CD4-positive, alpha-beta T cell (primary cell): ENCODE measurements around the gene RELCH. TPM values are rescaled to one million over a fixed set of nuclear protein-coding genes. Genes with fewer than 3 reads are reported as not detected.

Source experiments
- ATAC-seq: fragments of 200-7000 bp; cut with Tn5 transposase; one replicate; pipeline ENCODE4 v1.10.0; 2022; ENCODE audit warnings: mild to moderate bottlenecking; ENCODE audit not compliant: poor library complexity
- CTCF ChIA-PET: fragments of 350-600 bp; sonication (Branson Sonifier 250); formaldehyde crosslinking; loops from one replicate; lab custom pipeline; 2021; ENCODE audit warnings: antibody characterized with exemption, inconsistent platforms; lab: Charles Lee
- POLR2A ChIA-PET: fragments of 350-600 bp; sonication (Branson Sonifier 250); formaldehyde crosslinking; loops from one replicate; lab custom pipeline; 2021; ENCODE audit warnings: antibody characterized with exemption, inconsistent platforms; lab: Charles Lee
- DNase-seq, 14 experiments: peaks; one replicate each; pipeline ENCODE4 v3.0.0-alpha.2; 2013 to 2020; ENCODE audit warnings: mixed read lengths in 2 of 14
- H3K27ac ChIP-seq, 2 donors: one replicate each; pipeline versions ENCODE4 v1.5.1 to v1.7.0; 2013; ENCODE audit warnings: low read length in 2 of 2, low read depth in 1 of 2, mild to moderate bottlenecking in 1 of 2
- H3K27me3 ChIP-seq, 2 experiments: 1 replicate in 1 of 2; 2 replicates in 1 of 2; pipeline versions ENCODE4 v1.6.1 to v1.7.0; 2013; ENCODE audit warnings: low read length in 2 of 2, control low read depth in 1 of 2, mild to moderate bottlenecking in 1 of 2, moderate library complexity in 1 of 2; ENCODE audit not compliant: insufficient read depth in 2 of 2, control insufficient read depth in 1 of 2
- H3K36me3 ChIP-seq: one replicate; pipeline ENCODE4 v1.6.1; 2013; ENCODE audit warnings: low read length, control low read depth; ENCODE audit not compliant: insufficient read depth
- H3K4me1 ChIP-seq: one replicate; pipeline ENCODE4 v1.6.1; 2013; ENCODE audit warnings: low read length, control low read depth; ENCODE audit not compliant: insufficient read depth
- H3K4me3 ChIP-seq: one replicate; pipeline ENCODE4 v1.5.1; 2013; ENCODE audit warnings: mild to moderate bottlenecking, low read length, moderate library complexity
- H3K9me3 ChIP-seq, 2 experiments: 1 replicate in 1 of 2; 2 replicates in 1 of 2; pipeline versions ENCODE4 v1.6.1 to v1.7.0; 2013; ENCODE audit warnings: low read length in 2 of 2, mild to moderate bottlenecking in 2 of 2, control low read depth in 1 of 2, moderate library complexity in 1 of 2; ENCODE audit not compliant: control insufficient read depth in 1 of 2, insufficient read depth in 1 of 2
- H3K27ac Mint-ChIP-seq: one replicate; pipeline ENCODE4 v1.8.0; 2020; ENCODE audit warnings: mixed read lengths
- H3K27me3 Mint-ChIP-seq: one replicate; pipeline ENCODE4 v1.8.0; 2021; ENCODE audit warnings: mixed read lengths
- H3K36me3 Mint-ChIP-seq: one replicate; pipeline ENCODE4 v1.8.0; 2021; ENCODE audit warnings: low read depth, mixed read lengths
- H3K4me1 Mint-ChIP-seq: one replicate; pipeline ENCODE4 v1.8.0; 2021; ENCODE audit warnings: low read depth, mixed read lengths
- H3K4me3 Mint-ChIP-seq: one replicate; pipeline ENCODE4 v1.8.0; 2020; ENCODE audit warnings: mild to moderate bottlenecking, mixed read lengths
- H3K9me3 Mint-ChIP-seq: one replicate; pipeline ENCODE4 v1.8.0; 2020; ENCODE audit warnings: mixed read lengths
- intact Hi-C, 2 experiments: fragments of 100-400 bp; cut with DNase I in 1 of 2; cut with micrococcal nuclease in 1 of 2; formaldehyde crosslinking; loops; one replicate each; pipeline versions ENCODE4 v1.15.1 to v1.9.0; 2023 to 2025; cut with DNase I, micrococcal nuclease
- total RNA-seq, 174 experiments: library from RNA in 2 of 174; stranded (reverse) in 2 of 174; gene quantifications; one replicate each; pipeline ENCODE4 v1.2.3 and lab custom pipeline; 2021 to 2026
- TF ChIP-seq, protein P1 (sequence below): fragments of 200-600 bp; IDR thresholded peaks from one replicate; pipeline ENCODE4 v1.8.0; 2022; ENCODE audit warnings: antibody characterized with exemption, mild to moderate bottlenecking

The RELCH gene
- total RNA-seq, 2 experiments from 2014 or later, result 39.6 to 44.3 TPM

DNA sequence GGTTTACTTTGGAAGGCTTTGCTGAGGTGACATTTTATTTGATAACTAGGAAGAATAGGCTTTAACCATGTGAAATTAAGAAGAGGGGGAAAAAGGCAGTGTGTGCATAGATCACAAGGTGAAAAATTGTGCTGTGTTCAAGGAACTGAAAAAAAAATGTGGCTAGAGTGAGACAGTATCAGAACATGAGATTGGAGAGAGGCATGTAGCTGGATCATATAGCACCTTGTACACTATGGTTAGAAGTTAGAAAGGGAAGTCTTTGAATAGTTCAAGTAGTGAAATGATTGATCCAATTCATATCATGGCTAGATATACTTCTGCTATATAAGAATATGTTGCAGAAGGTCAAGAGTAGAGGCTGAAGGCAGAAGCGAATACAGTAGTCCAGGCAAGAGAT lies 125.8 kb downstream of the RELCH start:
- no peaks in the 10 kb centered on the region for H3K4me1 Mint-ChIP-seq
- intact Hi-C loops, result no loop called here
- H3K36me3 Mint-ChIP-seq, result peaks cover 25% of the 10 kb centered on the region
- H3K27ac Mint-ChIP-seq, result no peak overlapping the region
- no peaks in the 10 kb centered on the region for H3K9me3 ChIP-seq
- ATAC-seq (no peak), DNase-seq (no peak)
- TF ChIP-seq, protein P1, sequence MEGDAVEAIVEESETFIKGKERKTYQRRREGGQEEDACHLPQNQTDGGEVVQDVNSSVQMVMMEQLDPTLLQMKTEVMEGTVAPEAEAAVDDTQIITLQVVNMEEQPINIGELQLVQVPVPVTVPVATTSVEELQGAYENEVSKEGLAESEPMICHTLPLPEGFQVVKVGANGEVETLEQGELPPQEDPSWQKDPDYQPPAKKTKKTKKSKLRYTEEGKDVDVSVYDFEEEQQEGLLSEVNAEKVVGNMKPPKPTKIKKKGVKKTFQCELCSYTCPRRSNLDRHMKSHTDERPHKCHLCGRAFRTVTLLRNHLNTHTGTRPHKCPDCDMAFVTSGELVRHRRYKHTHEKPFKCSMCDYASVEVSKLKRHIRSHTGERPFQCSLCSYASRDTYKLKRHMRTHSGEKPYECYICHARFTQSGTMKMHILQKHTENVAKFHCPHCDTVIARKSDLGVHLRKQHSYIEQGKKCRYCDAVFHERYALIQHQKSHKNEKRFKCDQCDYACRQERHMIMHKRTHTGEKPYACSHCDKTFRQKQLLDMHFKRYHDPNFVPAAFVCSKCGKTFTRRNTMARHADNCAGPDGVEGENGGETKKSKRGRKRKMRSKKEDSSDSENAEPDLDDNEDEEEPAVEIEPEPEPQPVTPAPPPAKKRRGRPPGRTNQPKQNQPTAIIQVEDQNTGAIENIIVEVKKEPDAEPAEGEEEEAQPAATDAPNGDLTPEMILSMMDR, result no peak
- H3K4me1 ChIP-seq, result no peaks in the 10 kb centered on the region
- peaks cover 9% of the 10 kb centered on the region for H3K27me3 Mint-ChIP-seq
- H3K4me3 ChIP-seq, result no peak overlapping the region
- peaks cover 7% of the 10 kb centered on the region for H3K36me3 ChIP-seq
- H3K9me3 Mint-ChIP-seq, result no peaks in the 10 kb centered on the region
- ChIA-PET POLR2A (no interaction called here), CTCF (no interaction called here)
- H3K4me3 Mint-ChIP-seq, result no peak overlapping the region
- no peak overlapping the region for H3K27ac ChIP-seq
- peaks cover 0 to 4% of the 10 kb centered on the region in 2 experiments for H3K27me3 ChIP-seq

DNA sequence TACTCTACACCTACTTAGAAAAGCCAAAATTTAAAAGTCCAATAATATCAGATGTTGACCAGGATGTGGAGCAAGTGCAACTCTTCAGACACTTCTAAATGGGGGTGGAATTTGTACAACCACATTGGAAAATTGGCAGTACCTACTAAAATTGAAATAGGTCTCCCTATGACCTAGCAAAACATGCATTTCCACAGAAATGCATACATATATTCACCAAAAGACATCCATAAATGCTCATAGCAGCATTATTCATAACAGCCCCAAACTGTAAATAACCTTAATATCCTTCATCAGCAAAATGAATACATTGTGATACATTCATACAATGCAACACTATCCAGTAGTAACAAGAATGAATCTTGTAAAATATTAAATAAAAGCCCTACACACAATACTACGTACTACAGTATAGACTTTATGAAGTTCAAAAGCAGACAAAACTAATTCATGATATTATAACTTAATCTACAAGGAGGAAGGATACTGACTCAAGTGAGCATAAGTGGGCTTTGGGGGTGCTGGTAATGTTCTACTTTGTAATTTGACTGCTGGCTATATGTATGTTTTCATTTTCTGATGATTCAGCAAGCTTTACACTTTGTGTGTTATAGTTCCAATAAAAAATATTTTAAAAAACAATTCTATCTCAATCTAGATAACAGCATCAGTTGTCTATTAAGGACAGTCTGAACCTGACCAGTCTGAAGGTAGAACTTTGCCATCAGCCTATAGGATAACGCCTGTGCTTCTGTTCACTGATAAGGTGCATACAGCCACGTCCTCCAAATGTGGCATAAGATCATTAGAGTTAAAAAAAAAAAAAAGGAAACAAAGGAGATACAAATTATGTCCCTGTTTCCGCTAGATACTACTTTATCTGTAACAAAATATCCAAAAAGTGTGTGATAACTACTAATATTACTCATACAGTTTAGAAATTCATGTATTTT lies 131.4 kb downstream of the RELCH start:
- TF ChIP-seq, protein P1, result no peak
- intact Hi-C loops, result no loop called here
- H3K4me3 Mint-ChIP-seq, result no peak overlapping the region
- H3K36me3 Mint-ChIP-seq, result no peaks in the 10 kb centered on the region
- no peaks in the 10 kb centered on the region for H3K9me3 Mint-ChIP-seq
- H3K27me3 Mint-ChIP-seq, result peaks cover 40% of the 10 kb centered on the region
- DNase-seq, result no peak
- Histone ChIP-seq H3K4me3 (no peak overlapping the region), H3K27ac (no peak overlapping the region), H3K27me3 (peaks cover 0 to 4% of the 10 kb centered on the region in 2 experiments), H3K9me3 (no peaks in the 10 kb centered on the region), H3K4me1 (no peaks in the 10 kb centered on the region), H3K36me3 (no peaks in the 10 kb centered on the region)
- H3K4me1 Mint-ChIP-seq, result no peaks in the 10 kb centered on the region
- ChIA-PET CTCF (no interaction called here), POLR2A (no interaction called here)
- ATAC-seq, result no peak
- H3K27ac Mint-ChIP-seq, result no peak overlapping the region

DNA sequence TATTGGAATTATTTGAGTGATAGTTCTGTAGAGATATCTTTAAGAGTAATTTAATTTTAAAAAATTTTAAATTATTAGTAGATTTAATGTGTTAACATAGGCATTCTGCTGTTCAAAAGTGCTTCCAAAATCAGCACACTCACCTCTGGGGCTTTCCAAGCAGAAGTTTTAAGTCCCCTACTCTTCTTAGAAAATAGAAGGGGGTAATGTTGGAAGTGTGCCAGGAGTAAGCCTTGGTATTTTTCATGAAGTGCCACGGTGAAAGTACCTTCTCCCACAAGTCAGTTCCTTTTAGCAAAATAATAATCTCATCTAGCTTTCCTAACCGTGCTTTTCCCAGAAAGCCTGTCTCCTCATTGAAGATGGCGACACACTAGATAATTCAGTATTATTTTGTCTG lies 134.1 kb downstream of the RELCH start:
- Histone ChIP-seq H3K4me1 (peaks cover 15% of the 10 kb centered on the region), H3K27ac (no peak overlapping the region), H3K4me3 (no peak overlapping the region), H3K27me3 (peaks cover 12 to 19% of the 10 kb centered on the region in 2 experiments), H3K36me3 (no peaks in the 10 kb centered on the region), H3K9me3 (peaks cover 0 to 13% of the 10 kb centered on the region in 2 experiments)
- intact Hi-C loops, result loop anchor here in 1 of 2 experiments (5.0 kb wide), 1 partner anchor 661 kb away; no protein-coding TSS in a partner anchor
- H3K27me3 Mint-ChIP-seq, result peaks cover 58% of the 10 kb centered on the region
- H3K9me3 Mint-ChIP-seq, result no peaks in the 10 kb centered on the region
- ATAC-seq (no peak), DNase-seq (no peak)
- CTCF ChIA-PET, result no interaction called here
- H3K27ac Mint-ChIP-seq, result no peak overlapping the region
- H3K36me3 Mint-ChIP-seq, result no peaks in the 10 kb centered on the region
- peaks cover 16% of the 10 kb centered on the region for H3K4me1 Mint-ChIP-seq
- H3K4me3 Mint-ChIP-seq, result no peak overlapping the region
- POLR2A ChIA-PET, result interaction anchor here (0.6 kb wide), 1 partner anchor 21 kb away, joined by 3 read pairs; no protein-coding TSS in a partner anchor
- TF ChIP-seq, protein P1, result no peak
